Muscle of back (tissue), 11 donors: Measurements from ENCODE around the gene S100A16. TPM values are rescaled to one million over a fixed set of nuclear protein-coding genes. Genes with fewer than 3 reads are reported as not detected.
"Not testable (repeated sequence)": the region's sequence is repeated elsewhere in the genome, so short reads cannot be mapped to it uniquely, and the experiment has no call there.

ENCODE experiments used
- DNase-seq, 3 donors: peaks; one replicate each; pipeline versions ENCODE4 v3.0.0 to v3.0.0-alpha.2; 2013
- polyA plus RNA-seq, 10 donors: library from polyadenylated mRNA; unstranded; fragments of 120-200 nt; gene quantifications; one replicate each; pipeline ENCODE4 v1.2.1, GENCODE V29; 2013; ENCODE audit not compliant: insufficient read length in 10 of 10

Gene S100A16
- polyA plus RNA-seq, 10 donors = 41.9 to 80.4 (median 56.6) TPM

DNA sequence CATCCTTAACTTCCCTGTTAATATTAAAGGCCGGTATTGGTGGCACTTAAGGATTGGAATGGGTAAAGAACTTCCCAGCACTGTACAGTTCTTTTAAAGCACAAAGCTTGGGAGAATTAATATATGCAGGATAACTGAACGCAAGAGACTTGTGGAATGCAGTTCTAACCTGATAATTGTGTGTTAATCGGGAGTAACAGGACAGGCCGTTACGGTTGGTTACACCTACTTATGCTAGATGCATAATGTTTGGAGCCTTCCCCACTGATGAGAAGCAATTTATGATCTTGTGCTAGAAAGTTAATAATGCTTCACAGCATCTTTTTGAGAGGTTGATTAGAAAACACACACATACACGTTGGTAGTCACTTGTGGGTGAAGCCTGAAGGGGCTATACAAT lies 27.9 kb upstream of the S100A16 start:
- no peak for DNase-seq

DNA sequence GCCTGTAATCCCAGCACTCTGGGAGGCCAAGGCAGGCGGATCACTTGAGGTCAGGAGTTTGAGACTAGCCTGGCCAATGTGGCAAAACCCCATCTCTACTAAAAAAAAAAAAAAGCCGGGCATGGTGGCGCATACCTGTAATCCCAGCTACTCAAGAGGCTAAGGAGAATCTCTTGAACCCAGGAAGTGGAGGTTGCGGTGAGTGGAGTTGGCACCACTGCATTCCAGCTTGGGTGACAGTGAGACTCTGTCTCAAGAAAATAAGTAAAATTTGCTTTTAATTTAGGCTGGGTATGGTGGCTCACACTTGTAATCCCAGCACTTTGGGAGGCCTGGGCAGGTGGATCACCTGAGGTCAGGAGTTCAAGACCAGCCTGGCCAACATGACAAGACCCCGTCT lies 27.3 kb upstream of the S100A16 start:
- not testable (repeated sequence) for DNase-seq

DNA sequence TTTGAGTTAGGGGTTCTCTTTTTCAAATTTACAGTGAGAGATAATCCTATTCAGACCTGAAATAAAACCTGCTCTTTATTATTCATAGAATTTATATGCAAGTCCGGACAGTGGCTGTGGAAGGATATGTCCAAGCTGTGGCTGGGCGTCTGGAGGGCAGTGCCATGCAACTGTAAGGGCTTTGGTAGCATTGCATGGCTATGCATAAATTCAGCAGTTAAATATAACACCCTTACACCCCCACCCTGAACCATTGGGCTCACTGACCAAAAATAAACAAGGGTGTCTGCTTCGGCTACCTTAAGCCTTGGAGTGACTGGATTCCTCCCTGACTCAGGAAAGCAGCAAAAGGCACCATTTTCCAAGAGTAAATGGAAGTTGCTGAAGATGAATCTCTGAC lies 26.3 kb upstream of the S100A16 start:
- no peak for DNase-seq

DNA sequence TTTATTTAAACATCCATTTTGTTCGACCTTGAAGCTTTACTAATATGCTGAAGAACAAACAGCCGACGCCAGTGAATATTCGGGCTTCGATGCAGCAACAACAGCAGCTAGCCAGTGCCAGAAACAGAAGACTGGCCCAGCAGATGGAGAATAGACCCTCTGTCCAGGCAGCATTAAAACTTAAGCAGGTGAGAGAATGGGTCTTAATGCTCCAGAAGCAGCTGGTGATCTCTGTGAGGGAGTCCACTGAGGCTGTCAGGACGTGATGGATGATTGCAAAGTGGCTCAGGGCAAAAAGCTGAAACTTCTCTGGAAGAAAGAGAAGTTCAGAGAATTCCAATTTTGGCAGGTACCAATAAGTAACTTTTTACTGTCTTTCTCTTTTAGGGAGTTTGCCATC lies 25.3 kb upstream of the S100A16 start:
- DNase-seq = no peak

DNA sequence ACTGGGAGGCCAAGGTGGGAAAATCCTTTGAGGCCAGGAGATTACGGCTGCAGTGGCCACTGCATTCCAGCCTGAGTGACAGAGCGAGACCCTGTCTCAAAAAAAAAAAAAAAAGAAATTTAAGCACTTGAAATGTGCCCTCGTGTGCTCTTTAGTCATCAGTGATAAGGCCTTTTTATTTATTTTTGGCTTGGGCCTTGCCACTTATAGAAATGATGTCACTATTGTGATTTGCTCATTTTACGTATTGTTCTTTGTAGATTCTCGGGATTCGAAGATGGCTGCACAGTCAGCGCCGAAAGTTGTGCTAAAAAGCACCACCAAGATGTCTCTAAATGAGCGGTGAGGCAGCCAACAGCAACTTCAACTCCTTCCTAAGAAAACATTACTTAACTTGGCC lies 23.4 kb upstream of the S100A16 start:
- no peak for DNase-seq

DNA sequence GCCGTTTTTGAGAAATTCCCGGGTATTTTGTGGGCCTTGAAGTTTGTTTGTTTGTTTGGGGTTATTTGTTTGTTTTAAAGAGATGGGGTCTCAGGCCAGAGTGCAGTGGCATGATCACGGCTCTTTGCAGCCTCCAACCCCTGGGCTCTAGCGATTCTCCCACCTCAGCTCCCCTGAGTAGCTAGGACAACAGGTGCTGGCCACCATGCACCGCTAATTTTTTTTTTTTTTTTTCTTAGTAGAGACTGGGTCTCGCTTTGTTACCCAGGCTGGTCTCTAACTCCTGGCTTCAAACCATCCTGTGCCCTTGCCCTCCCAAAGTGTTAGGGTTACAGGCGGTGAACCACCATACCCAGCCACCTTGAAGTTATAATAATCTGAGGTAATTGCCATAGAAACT lies 22.9 kb upstream of the S100A16 start:
- DNase-seq = no peak

DNA sequence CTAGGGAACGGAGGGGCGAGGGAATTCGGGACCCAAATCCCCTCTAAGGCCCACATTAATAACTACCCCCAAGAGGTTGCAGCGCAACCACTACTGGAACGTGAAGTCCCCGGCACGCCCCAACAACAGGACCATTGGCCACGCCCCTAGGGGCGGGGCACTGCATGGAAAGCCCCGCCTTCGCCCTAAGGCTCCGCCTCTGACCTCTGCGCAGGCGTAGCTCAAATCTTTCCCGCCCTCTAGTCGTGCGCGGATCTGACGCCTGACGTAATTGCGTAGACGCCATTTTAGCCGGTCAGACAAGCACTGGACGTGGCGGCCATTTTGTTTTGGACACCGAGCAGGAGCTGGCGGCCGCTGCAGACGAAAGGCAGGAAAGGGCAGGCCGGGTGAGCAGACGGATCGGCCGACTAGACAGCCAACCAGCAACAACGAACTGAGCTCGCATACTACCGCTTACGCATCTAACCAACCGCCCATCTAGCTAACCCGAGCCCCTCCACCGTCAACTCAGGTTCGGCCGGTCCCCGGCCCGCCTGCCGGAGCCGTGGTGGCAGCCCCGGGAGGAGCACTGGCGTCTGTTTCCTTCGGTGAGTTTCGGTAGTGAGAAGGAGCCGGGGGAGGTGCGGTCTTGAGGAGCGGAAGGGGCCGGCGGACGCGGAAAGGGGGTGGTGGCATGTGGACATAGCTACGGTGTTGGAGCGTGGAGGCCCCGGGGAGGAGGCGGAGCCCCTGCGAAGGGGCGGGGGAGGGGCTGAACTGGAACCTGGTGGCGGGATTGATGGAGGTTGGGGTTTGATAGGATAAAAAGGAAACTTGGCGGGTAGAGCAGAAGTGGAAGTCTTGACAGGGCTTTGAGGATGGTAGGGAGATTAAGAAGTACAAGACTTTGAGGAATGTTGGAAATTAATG lies 21.1 kb upstream of the S100A16 start, which contains the start of gene CHTOP:
Gene CHTOP (plus strand): TSS at position 313 of the 912 bp plus-strand sequence. CDS start 2,523 bp downstream, outside the sequence.
- DNase-seq = peak; percentile 99

DNA sequence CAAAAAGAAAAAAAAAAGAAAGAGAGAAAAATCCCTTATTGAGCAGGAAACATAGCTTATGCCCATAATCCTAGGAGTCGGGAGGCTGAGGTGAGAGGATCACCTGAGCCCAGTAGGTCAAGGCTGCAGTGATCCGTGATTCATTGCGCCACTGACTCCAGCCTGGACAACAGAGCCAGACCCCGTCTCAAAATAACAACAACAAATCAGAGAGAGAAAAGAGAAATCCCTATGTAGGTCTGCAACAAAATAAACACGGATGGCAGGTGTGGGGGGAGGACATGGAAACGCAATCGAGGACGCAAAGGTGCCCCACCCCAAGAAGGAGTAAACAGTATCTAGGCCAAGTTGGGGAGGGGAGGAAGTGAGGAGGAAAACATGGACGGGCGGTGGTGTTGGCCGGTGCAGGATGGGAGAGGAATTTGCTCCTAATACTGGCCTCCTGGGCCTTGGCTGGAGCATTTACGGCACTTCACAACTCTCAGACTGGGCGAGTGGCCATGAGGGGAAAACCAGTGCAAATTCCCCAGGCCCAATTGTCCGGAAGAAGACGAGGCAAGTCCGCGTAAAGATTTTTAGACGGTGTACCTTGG lies 20.3 kb upstream of the S100A16 start:
- DNase-seq = no peak

DNA sequence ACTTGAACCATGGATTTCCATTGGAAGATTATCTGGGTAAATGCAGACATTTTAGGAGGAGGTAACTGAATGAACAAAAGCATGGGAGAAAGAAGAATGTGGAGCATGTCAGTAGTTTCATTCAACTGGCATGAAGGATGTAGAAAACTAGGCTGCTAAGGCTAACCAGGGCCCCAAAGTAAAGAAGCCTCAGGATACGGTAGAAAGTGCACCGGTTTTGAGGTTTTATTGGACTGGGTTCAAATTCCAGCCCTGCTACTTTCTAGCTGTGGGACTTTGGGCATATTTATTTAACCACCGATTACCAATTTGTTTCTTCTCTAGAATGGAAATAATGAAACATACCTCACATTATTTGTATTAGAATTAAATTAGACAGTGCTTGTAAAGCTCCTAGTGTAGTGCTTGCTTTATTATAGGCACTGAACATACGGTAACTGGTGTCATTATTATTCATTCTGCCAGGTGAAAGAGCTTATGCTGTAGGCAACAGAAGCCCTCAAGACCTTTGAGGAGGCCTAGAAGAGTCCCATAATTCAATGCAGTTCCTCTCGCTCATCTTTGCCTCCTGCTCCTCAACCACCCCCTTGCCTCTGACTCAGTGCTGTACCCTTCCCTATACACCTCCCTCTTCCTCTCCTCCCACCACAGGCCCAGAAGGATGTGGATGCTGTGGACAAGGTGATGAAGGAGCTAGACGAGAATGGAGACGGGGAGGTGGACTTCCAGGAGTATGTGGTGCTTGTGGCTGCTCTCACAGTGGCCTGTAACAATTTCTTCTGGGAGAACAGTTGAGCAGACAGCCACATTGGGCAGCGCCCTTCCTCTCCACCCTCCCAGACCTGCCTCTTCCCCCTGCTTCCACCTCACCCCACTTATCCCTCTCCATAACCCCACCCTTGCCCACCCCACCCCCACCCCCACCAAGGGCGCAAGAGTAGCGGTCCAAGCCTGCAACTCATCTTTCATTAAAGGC lies 18.4 kb upstream of the S100A16 start:
- DNase-seq = no peak

DNA sequence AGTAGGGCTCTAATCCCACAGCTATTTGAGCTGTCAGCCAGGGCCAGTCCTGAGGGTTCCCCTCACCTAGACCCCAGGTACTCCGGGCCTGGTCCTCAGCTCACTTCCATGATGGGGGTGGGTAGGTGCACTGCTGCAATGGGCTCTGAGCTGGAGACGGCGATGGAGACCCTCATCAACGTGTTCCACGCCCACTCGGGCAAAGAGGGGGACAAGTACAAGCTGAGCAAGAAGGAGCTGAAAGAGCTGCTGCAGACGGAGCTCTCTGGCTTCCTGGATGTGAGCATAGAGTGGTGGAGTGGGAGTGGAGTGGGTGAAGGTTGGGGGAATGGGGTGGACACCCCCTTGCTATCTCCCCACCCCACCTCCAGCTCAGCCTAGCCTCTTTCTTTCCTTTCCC lies 17.4 kb upstream of the S100A16 start:
- no peak for DNase-seq

DNA sequence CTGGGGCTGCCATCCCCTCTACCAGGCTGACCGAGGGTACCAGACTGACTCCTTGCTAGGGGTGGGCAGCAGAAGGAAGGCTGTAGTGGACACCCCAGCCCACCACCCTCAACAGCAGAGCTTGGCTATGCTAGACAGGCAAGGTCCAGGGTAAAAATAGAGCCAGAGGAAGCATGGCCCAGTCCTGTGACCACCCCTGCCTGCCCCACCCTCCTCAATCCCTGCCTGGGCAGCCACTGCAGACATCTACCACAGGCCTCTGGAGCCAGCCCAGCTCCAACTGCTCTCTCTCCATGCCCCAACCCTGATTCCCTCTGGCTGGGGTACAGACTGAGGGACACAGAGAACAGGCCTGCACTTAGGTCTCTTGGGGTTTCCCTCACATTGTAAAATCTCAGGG lies 17.0 kb upstream of the S100A16 start:
- DNase-seq = no peak

DNA sequence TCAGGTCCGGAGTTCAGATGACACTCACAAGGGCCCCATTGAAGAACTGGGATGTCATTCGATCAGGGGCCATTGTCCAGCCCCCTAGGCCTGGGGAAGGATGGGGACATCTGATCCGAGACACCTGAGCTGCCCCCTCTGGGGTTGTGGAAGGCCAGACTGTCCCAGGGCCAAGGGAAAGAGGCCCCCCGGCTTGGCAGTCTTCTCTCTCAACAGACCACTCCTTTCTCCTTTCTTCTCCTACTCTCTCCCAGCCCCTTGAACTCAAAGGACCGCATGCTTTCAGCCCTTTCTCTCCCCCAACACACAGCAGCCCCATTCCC lies 16.4 kb upstream of the S100A16 start:
- no peak for DNase-seq

DNA sequence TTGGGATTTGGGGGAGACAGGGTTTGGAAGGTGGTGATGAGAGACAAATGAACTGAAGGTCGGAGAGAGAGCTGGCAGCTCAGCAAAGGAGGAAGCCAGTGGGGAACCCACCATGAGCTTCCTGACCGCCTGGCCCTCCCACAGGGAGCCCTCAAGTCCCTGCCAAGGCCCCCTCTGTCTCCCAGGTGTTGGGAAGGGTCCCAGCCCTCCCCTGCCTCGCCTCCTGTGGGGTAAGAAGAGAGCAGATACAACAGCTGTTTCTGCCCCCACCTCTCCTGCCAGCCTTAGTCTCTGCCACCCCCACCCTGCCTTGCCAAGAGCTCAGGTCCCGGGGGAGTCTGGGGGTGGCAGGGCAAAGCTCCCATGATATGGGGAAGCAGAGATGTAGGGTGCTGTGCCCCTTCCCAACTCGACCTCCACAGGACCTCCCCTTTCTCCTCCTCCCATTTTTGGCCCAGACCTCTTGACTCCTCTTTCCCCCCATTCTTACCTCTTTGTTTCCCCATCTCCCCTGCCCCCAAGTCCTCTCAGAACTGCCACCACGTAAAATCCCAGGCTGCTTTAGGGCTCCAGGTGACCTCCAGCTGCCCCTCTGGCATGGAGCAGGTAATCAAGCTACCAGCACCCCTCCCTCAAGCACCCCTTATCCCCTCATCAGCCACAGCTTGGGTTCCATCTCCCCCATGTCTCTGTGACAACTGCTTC lies 15.9 kb upstream of the S100A16 start:
- DNase-seq = no peak

DNA sequence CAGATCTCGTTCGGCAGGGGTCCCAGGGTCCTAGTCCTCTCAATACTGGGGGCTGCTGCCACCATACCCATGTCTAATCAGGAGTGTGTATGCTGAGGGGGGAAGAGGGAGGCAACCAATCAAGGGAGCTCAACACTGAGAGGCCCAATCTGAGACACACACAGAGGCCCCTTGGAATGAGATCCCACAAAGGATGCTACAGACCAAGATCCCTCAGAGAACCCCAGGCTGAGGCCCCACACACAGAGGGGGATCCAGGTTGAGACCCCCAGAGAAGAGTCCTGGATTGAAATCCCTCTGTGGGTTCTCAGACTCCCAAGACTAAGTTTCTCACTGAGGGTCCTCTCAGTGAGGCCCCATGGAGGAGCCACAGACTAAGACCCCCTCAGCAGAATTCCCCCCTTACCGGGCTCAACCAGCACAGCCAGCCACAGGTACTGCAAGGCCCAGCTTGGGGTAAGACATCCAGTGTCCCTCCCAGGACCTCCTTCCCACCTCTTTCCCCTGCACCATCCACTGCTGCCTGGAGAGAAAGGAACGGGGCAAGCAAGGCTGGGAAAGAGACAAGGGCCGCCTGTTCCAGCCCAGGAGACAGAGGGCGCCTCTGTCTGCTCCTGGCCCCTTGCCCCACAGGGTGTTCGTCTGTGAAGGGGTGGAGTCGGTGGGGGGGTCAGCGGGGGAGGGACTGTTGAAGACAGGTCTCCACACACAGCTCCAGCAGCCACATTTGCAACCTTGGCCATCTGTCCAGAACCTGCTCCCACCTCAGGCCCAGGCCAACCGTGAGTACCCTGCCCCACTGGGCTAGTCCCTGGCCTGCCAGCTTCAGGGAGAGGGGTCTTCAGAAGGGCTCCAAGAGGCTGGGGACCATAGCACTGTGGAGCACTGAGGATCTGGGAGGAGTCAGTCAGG lies 15.0 kb upstream of the S100A16 start, which contains the start of gene S100A1:
Gene S100A1 (plus strand): TSS at position 720 of the 912 bp plus-strand sequence. CDS start 2,088 bp downstream, outside the sequence.
- no peak for DNase-seq

DNA sequence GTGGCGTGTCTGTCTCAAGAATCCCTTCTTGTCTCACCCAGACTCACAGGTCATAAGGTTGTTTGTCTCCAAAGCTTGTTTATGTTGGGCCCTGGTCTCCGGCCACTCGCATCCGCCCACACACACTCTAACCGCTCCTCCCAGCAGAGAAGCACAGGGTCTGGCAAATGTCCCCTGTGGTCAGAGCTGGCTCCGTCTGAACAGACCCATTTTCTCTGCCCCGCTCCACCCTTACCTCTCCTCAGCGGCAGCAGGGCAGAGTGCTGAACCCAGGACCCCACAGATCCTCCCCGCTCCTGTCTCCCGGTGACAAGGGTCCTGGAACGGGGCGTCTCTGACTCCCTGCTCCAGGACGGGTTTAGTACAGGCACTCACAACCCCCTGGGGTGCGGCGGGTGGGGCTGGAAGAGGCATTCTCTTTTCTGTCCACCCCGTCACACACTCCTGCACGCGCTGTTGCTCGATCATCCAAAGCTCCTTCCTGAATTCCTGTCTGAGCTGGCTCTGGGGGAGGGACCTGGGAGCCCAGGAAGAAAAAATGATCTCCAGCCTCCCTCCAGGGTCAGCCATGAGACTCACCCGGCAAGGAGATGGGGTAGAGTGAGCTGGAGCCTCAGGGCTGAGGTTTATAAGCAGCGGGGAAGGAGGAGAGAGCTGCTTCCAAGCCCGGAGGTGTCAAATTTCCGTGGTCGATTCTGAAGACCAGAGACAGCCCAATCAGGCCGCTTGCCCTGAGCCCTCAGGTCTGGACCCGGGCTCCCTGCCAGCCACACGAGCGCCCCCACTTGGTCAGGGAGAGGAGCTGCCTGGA lies 14.2 kb upstream of the S100A16 start, which contains the start of gene S100A13:
Gene S100A13 (minus strand): TSS at position 602 of the 811 bp plus-strand sequence. CDS start 1,033 bp downstream, outside the sequence.
- peak; percentile 84 to 94 (median 91) for DNase-seq

DNA sequence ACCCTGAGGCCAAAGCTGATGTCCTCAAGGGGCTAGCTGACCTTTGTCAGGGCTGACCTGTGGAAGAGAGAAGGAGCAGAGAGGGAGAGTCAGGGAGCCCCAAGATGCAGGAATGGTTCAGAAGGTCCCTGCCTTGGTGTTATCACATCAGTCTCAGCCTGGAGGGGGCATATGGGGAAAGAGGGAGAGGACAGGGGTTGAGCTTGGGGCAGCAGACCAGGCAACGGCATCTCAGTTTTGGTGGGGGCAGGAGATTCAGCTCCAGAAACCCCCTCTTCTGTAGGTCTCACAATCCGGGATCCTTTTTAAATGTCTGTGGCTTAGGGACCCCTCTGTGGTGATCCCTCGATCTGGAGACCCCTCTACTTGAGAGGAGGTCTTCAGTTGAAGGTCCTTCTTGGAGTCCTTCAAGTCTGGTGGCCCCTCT lies 13.6 kb upstream of the S100A16 start:
- no peak for DNase-seq

DNA sequence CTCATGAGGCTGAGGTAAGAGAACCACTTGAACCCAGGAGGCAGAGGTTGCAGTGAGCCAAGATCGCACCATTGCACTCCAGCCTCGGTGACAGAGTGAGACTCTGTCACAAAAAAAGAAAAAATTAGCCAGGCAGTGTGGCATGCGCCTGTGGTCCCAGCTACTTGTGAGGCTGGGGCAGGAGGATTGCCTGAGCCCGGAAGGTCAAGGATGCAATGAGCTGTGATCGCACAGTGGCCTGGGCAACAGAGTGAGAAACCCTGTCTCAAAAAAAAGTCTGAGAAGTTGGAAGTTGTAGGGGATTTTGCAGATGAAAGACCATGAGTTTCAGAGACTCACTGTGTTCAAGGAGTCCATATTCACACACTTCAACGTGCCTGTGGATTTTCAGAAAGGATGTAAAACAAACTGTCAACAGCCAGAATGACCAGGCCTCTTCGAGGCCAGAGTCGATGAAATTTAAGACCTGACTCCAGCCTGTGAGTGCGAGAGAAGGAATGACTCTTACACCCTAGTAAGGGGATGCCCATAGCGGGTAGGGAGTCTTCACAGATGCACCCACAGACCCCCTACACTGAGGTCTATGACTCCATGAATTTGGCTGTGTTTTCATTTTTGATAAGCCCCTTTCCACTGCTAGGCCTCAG lies 12.2 kb upstream of the S100A16 start:
- DNase-seq = no peak

DNA sequence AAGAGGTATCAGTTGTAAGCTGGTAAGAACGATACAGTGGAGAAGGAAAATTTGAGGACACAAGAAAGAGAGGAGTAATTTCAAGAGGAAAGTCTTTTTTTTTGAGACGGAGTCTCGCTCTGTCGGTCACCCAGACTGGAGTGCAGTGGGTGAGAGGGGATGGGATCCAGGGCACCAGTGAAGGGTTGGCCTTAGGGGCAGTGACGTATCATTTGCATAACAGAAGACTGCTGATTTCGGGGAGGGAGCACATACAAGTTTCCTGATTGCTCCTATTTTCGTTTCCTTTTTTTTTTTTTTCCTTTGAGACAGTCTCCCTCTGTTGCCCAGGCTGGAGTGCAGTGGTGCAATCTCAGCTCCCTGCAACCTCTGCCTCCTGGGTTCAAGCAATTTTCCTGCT lies 10.2 kb upstream of the S100A16 start:
- DNase-seq = no peak

DNA sequence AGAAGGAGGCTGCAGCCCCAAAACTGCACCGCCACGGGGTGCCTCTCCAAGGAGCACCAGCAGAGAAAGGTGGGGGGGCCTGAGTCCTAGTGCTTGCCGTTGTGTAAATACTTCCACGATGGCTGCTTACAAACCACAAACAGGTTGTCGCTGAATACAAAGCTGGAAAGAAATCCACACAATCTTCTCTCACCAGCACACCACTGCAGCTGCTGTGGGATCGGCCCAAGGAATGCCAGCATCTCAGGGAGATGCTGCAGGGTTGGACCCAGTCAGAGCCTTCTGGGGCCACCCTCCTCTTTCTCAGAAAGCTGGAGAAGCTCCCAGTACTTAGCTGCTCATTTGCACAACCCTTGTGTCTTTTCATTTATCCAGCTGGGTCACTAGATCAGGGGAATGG lies 6.2 kb upstream of the S100A16 start:
- no peak for DNase-seq
